Spleen (tissue), 7 donors: ENCODE data around the gene GYS1.
"Not testable (repeated sequence)": the region's sequence is repeated elsewhere in the genome, so short reads cannot be mapped to it uniquely, and the experiment has no call there.

Experiments
- CTCF ChIP-seq, 11 experiments: fragments of 200-600 bp in 7 of 11; fragments of 450-650 bp in 4 of 11; sonication (generic) in 4 of 11; IDR thresholded peaks in 8 of 11; conservative IDR thresholded peaks in 3 of 11; 1 replicate in 7 of 11; 2 replicates in 4 of 11; pipeline versions ENCODE4 v1.4.0 to v1.8.0; 2016 to 2021; ENCODE audit warnings: antibody characterized with exemption in 11 of 11, inconsistent platforms in 4 of 11, mild to moderate bottlenecking in 1 of 11
- POLR2A ChIP-seq, 3 donors: fragments of 450-650 bp; IDR thresholded peaks; one replicate each; pipeline ENCODE4 v1.5.1; 2017; ENCODE audit warnings: antibody characterized with exemption in 3 of 3, mild to moderate bottlenecking in 1 of 3
- POLR2AphosphoS5 ChIP-seq, 3 donors: sonication (generic); formaldehyde crosslinking; IDR thresholded peaks; one replicate each; pipeline ENCODE4 v1.5.1; 2017; ENCODE audit warnings: antibody characterized with exemption in 3 of 3
- donor health status: DM: no; HTN: no; CAD: no; lungs with moderate emphysema.
- donor health status: DM: no; HTN: no; CAD: no.
- donor health status: DM: no; HTN: no; CAD: no.

GRCh38 chr19:49018388-49019241 lies 25.5 kb upstream of the GYS1 start:
- TF ChIP-seq CTCF (IDR thresholded peaks at IDR 0.05 in 8 of 11, conservative IDR thresholded peaks at IDR 0.05 in 3 of 11); POLR2A (IDR thresholded peaks at IDR 0.05); POLR2AphosphoS5 (IDR thresholded peaks at IDR 0.05): not testable (repeated sequence)
